Transverse colon (tissue), 4 donors: Measurements from ENCODE around the gene KLK13. TPM values are rescaled to one million over a fixed set of nuclear protein-coding genes. Genes with fewer than 3 reads are reported as not detected.
A peak's percentile ranks its signal among the peaks of the same experiment; 100 is the strongest.

ENCODE experiments used
- DNase-seq: peaks from one replicate; pipeline ENCODE4 v3.0.0-alpha.2; 2019
- H3K27ac ChIP-seq, 4 donors: fragments of 200-600 bp; sonication (generic); 2 replicates each; pipeline ENCODE4 v1.5.1; 2016 to 2018; ENCODE audit warnings: inconsistent platforms in 4 of 4
- H3K27me3 ChIP-seq: fragments of 200-600 bp; sonication (generic); 2 replicates; pipeline ENCODE4 v1.5.1; 2017; ENCODE audit warnings: inconsistent platforms
- H3K36me3 ChIP-seq, 4 donors: fragments of 200-600 bp; sonication (generic); 2 replicates each; pipeline ENCODE4 v1.5.1; 2017 to 2019; ENCODE audit warnings: inconsistent platforms in 4 of 4
- H3K4me1 ChIP-seq, 4 donors: fragments of 200-600 bp; sonication (generic); 2 replicates each; pipeline ENCODE4 v1.5.1; 2017 to 2020; ENCODE audit warnings: inconsistent platforms in 4 of 4
- H3K4me3 ChIP-seq, 4 donors: fragments of 200-600 bp; sonication (generic); 1 replicate in 1 of 4; 2 replicates in 3 of 4; pipeline versions ENCODE4 v1.5.1 to v1.6.1; 2017 to 2019; ENCODE audit warnings: inconsistent platforms in 4 of 4
- H3K9me3 ChIP-seq, 2 donors: fragments of 200-600 bp; sonication (generic); 2 replicates each; pipeline ENCODE4 v1.5.1; 2017 to 2019; ENCODE audit warnings: inconsistent platforms in 2 of 2
- CTCF ChIP-seq, 5 experiments: fragments of 200-600 bp in 3 of 5; fragments of 450-650 bp in 2 of 5; sonication (generic) in 3 of 5; IDR thresholded peaks; 1 replicate in 2 of 5; 2 replicates in 3 of 5; pipeline ENCODE4 v1.5.1; 2016 to 2017; ENCODE audit warnings: antibody characterized with exemption in 5 of 5, inconsistent platforms in 3 of 5, mild to moderate bottlenecking in 2 of 5, moderate library complexity in 1 of 5
- EP300 ChIP-seq: sonication (generic); formaldehyde crosslinking; IDR thresholded peaks from one replicate; pipeline ENCODE4 v1.6.1; 2017; ENCODE audit warnings: antibody characterized with exemption, low read depth
- POLR2A ChIP-seq: fragments of 450-650 bp; IDR thresholded peaks from one replicate; pipeline ENCODE4 v1.6.1; 2016; ENCODE audit warnings: antibody characterized with exemption, mild to moderate bottlenecking, moderate library complexity
- POLR2AphosphoS5 ChIP-seq, 3 donors: sonication (generic); formaldehyde crosslinking; IDR thresholded peaks; one replicate each; pipeline ENCODE4 v1.6.1; 2016; ENCODE audit warnings: antibody characterized with exemption in 3 of 3
- WGBS, 2 donors: methylation state at CpG; one replicate each; pipeline ENCODE4 v1.1.5; 2018; ENCODE audit warnings: low coverage in 1 of 2; 5-methylcytosine and 5-hydroxymethylcytosine counted together
- in situ Hi-C, 4 donors: fragments of 200-750 bp; cut with MboI; loops; one replicate each; pipeline versions ENCODE4 v1.15.0 to v1.15.1; 2017; ENCODE audit warnings: low sequenced_read_pairs in 3 of 4, low pct_ligation_motif_present in 1 of 4, low pct_unique_long_range_greater_than_20kb in 1 of 4
- intact Hi-C: fragments of 100-400 bp; cut with DNase I; formaldehyde crosslinking; loops from one replicate; pipeline ENCODE4 v1.15.1; 2023; ENCODE audit warnings: low total_unique reads
- total RNA-seq, 4 donors: library from RNA; depleted of rRNA; stranded (reverse); fragments of >200 nt; gene quantifications; one replicate each; pipeline ENCODE4 v1.1.0, GENCODE V29; 2016

KLK13 gene
- total RNA-seq, 4 donors from 2014 or later, result 3.3 TPM; not detected in 3

GRCh38 chr19:51070334-51071094 is 5.6 kb upstream of the KLK13 start:
- Histone ChIP-seq H3K36me3 (no peaks in the 10 kb centered on the region), H3K27ac (no peak overlapping the region), H3K9me3 (peaks cover 0 to 3% of the 10 kb centered on the region in 2 donors), H3K4me3 (no peak overlapping the region), H3K27me3 (peaks cover 15% of the 10 kb centered on the region), H3K4me1 (no peaks in the 10 kb centered on the region)
- in situ Hi-C loops, result no loop called here
- intact Hi-C loops, result no loop called here
- 70 to 75% methylated on average over 1 to 4 of the region's 5 CpGs for WGBS, 2 donors
- no peak for TF ChIP-seq POLR2A
- TF ChIP-seq POLR2AphosphoS5 (IDR thresholded peaks at IDR 0.05), result no peak
- no peak for TF ChIP-seq EP300
- no peak for TF ChIP-seq CTCF (IDR thresholded peaks at IDR 0.05)
- no peak for DNase-seq

GRCh38 chr19:51066393-51067186 is 1.7 kb upstream of the KLK13 start:
- WGBS, 2 donors, result 50 to 52% methylated on average over 7 of the region's 7 CpGs
- H3K9me3 ChIP-seq, result no peaks in the 10 kb centered on the region
- TF ChIP-seq POLR2A (no peak), CTCF (IDR thresholded peaks at IDR 0.05) (no peak), EP300 (no peak), POLR2AphosphoS5 (IDR thresholded peaks at IDR 0.05) (no peak)
- H3K27ac ChIP-seq, result no peak overlapping the region
- no peak overlapping the region for H3K4me3 ChIP-seq
- no peaks in the 10 kb centered on the region for H3K36me3 ChIP-seq
- peaks cover 39% of the 10 kb centered on the region for H3K27me3 ChIP-seq
- peaks cover 0 to 5% (median 2%) of the 10 kb centered on the region in 4 donors for H3K4me1 ChIP-seq
- intact Hi-C loops (no loop called here), in situ Hi-C loops (no loop called here)
- no peak for DNase-seq

- no peak overlapping the region for H3K27ac ChIP-seq
- in situ Hi-C loops (no loop called here), intact Hi-C loops (no loop called here)
- 5 to 19% methylated on average over 4 to 25 of the region's 25 CpGs for WGBS, 2 donors
- H3K4me1 ChIP-seq, result peaks cover 0 to 5% (median 2%) of the 10 kb centered on the region in 4 donors
- TF ChIP-seq CTCF (IDR thresholded peaks at IDR 0.05) (no peak), POLR2AphosphoS5 (IDR thresholded peaks at IDR 0.05) (no peak), EP300 (no peak), POLR2A (no peak)
- no peaks in the 10 kb centered on the region for H3K9me3 ChIP-seq
- H3K4me3 ChIP-seq, result peak overlapping the region in 1 of 4 donors; percentile 28
- peaks cover 43% of the 10 kb centered on the region for H3K27me3 ChIP-seq
- no peak for DNase-seq
- H3K36me3 ChIP-seq, result no peaks in the 10 kb centered on the region
Measured at GRCh38 chr19:51065221-51065960, 499 bp upstream of the KLK13 start.

GRCh38 chr19:51063664-51064063 is 1.2 kb downstream of the KLK13 start:
- H3K9me3 ChIP-seq, result no peaks in the 10 kb centered on the region
- H3K27ac ChIP-seq, result no peak overlapping the region
- peaks cover 0 to 5% (median 2%) of the 10 kb centered on the region in 4 donors for H3K4me1 ChIP-seq
- no peak for TF ChIP-seq EP300
- no peak for TF ChIP-seq POLR2AphosphoS5 (IDR thresholded peaks at IDR 0.05)
- TF ChIP-seq CTCF (IDR thresholded peaks at IDR 0.05), result no peak
- TF ChIP-seq POLR2A, result no peak
- DNase-seq, result no peak
- H3K27me3 ChIP-seq, result peaks cover 43% of the 10 kb centered on the region
- intact Hi-C loops, result no loop called here
- H3K36me3 ChIP-seq, result no peaks in the 10 kb centered on the region
- in situ Hi-C loops, result no loop called here
- H3K4me3 ChIP-seq, result no peak overlapping the region
- 66% methylated on average over 7 of the region's 7 CpGs; no CpG with 5 or more reads in 1 of the 2 donors for WGBS, 2 donors
